GM12891 (cell line): ENCODE data around the gene ZNF800.

ENCODE experiments used
- DNase-seq: peaks from one replicate; pipeline ENCODE4 v3.0.0; 2011; ENCODE audit warnings: low spot score; ENCODE audit not compliant: insufficient read length
- FAIRE-seq: peaks from 2 replicates; lab custom pipeline; 2011; peaks lifted over from hg19 to GRCh38; lab: Jason Lieb, UNC
- PAX5 ChIP-seq: IDR thresholded peaks from 2 replicates; pipeline ENCODE4 v1.6.1; 2011; ENCODE audit warnings: low read length, moderate library complexity, mild to moderate bottlenecking; ENCODE audit not compliant: insufficient read depth, severe bottlenecking
- POLR2A ChIP-seq: IDR thresholded peaks from 2 replicates; pipeline ENCODE4 v1.6.1; 2011; ENCODE audit warnings: low read depth, low read length, control low read depth
- POLR2AphosphoS5 ChIP-seq: IDR thresholded peaks from 2 replicates; pipeline ENCODE4 v1.6.1; 2011; ENCODE audit warnings: low read depth, low read length, control low read depth
- POU2F2 ChIP-seq: IDR thresholded peaks from 2 replicates; pipeline ENCODE4 v1.6.1; 2011; ENCODE audit warnings: low read depth, mild to moderate bottlenecking, control low read depth, low read length, moderate library complexity
- SPI1 ChIP-seq: IDR thresholded peaks from 2 replicates; pipeline ENCODE4 v1.6.1; 2011; ENCODE audit warnings: low read depth, low read length, control low read depth
- TAF1 ChIP-seq: IDR thresholded peaks from 2 replicates; pipeline ENCODE4 v1.6.1; 2011; ENCODE audit warnings: low read depth, low read length, control low read depth

The ZNF800 gene

GRCh38 chr7:127337581-127337980 lies 54.9 kb downstream of the ZNF800 start:
- no peak for FAIRE-seq
- no peak for DNase-seq
- no peak for TF ChIP-seq PAX5
- TF ChIP-seq SPI1 = no peak
- TF ChIP-seq POLR2A = no peak
- no peak for TF ChIP-seq POU2F2
- TF ChIP-seq TAF1 = no peak
- TF ChIP-seq POLR2AphosphoS5 = no peak

DNA sequence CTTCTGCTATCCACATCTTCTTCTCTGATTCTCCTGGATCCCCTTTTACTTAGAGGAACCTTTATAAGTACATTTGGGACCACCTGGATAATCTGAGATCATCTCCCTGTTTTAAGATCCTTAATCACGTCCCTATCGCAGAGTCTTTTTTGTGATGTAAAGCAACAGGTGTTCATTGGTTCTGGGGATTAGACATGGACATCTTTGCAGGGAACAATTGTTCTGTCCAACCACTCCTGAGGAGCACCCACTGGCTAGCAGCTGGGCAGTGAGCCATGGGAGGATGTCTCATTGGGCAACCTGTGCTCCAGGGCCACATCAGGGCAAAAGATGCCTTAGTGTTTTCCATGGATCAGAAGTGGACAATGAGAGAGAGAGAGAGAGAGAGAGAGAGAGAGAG lies 56.0 kb downstream of the ZNF800 start:
- no peak for TF ChIP-seq PAX5
- TF ChIP-seq POLR2A = no peak
- no peak for TF ChIP-seq TAF1
- no peak for TF ChIP-seq POU2F2
- FAIRE-seq = no peak
- DNase-seq = no peak

DNA sequence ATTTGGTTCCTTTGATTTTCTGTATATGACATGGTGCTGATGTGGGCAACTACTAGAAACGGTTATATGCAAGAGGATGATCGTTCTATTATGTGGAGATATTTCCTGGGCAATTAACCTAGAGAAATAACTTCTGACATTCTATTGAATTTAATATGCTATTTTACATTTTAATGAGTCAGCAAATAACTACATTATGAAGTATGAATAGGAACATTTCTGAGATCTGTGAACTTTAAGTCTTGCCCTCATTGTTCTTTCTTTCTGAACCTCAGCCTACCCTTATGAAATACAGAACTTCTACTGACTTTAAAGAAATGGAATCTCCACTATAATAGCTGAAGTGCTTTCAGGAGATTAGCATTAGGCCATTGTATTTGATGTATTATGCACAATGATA lies 59.6 kb downstream of the ZNF800 start:
- FAIRE-seq = no peak

DNA sequence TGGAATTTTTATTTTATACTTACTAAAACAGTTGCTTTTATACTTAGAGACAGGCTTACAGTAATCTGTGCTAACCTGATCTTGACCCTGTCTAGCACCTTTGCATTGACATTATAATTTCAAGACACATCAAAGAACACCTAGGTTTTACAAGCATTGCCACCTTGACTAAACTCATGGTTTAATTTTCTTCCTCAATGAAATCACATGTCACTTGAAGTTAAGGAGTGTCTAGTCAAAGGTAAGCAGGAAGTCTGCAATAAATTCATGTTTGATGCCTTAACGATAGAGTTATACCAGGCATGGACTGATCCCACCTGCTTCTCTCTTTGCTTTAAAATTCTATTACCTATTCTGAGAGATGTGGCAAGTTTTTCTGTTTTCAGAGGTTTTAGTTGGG lies 62.4 kb downstream of the ZNF800 start:
- TF ChIP-seq POLR2AphosphoS5 (no peak), PAX5 (no peak), SPI1 (no peak), POLR2A (no peak), POU2F2 (no peak), TAF1 (no peak)
- DNase-seq = no peak
- no peak for FAIRE-seq

More for the DNA sequence above, 59.6 kb downstream of the ZNF800 start:
- TF ChIP-seq TAF1 (no peak), POLR2A (no peak), POU2F2 (no peak), POLR2AphosphoS5 (no peak), PAX5 (no peak), SPI1 (no peak)
- no peak for DNase-seq

- TF ChIP-seq TAF1 = no peak
- TF ChIP-seq POU2F2 = no peak
- TF ChIP-seq SPI1 = no peak
- no peak for TF ChIP-seq POLR2A
- FAIRE-seq (no peak), DNase-seq (no peak)
These were observed 69.5 kb downstream of the ZNF800 start for GRCh38 chr7:127322832-127323493.

DNA sequence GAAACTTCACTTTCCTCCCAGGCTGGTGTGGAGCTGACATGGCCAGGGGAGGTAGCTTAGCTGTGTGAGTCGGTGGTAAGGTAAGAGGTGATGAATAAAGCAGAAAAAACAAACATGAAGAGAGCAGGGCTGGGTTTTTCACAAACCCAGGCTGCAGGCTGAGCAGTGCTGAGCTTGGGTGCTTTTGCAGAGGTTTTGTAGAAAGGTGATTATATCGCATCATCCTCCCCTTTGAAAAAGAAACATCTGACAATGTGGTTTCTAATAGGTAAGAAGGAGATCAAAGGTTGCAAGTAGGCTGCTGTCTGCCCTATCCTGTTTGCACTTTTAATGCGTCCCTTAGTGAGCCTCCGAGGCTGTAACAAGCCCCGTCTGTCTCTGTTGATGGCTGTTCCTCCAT lies 70.2 kb downstream of the ZNF800 start:
- FAIRE-seq = no peak

GRCh38 chr7:127320974-127321373 lies 71.5 kb downstream of the ZNF800 start:
- TF ChIP-seq POU2F2 (no peak), SPI1 (no peak)
- DNase-seq (no peak), FAIRE-seq (no peak)

More for the DNA sequence above, 70.2 kb downstream of the ZNF800 start:
- no peak for DNase-seq
- TF ChIP-seq POLR2A (no peak), SPI1 (no peak), POU2F2 (no peak), PAX5 (no peak), TAF1 (no peak), POLR2AphosphoS5 (no peak)
